Measurements from ENCODE around the gene PLD3.

PLD3 gene

DNA sequence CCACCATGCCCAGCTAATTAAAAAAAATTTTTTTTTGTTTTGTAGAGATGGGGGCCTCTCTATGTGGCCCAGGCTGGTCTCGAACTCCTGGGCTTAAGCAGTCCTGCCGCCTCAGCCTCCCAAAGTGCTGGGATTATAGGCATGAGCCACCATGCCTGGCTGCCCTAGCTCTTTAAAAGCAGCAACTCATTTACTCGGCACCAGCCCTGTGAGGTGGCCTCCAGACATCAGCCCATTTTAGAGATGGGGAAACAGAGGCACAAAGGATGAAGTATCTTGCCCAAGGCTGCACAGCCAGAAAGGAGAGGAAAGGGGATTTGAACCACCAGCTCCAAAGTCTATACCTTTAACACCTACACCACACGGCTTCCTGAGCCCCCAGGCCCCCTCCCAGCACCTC, 64.4 kb downstream of the PLD3 start:
- no peak for DNase-seq

DNA sequence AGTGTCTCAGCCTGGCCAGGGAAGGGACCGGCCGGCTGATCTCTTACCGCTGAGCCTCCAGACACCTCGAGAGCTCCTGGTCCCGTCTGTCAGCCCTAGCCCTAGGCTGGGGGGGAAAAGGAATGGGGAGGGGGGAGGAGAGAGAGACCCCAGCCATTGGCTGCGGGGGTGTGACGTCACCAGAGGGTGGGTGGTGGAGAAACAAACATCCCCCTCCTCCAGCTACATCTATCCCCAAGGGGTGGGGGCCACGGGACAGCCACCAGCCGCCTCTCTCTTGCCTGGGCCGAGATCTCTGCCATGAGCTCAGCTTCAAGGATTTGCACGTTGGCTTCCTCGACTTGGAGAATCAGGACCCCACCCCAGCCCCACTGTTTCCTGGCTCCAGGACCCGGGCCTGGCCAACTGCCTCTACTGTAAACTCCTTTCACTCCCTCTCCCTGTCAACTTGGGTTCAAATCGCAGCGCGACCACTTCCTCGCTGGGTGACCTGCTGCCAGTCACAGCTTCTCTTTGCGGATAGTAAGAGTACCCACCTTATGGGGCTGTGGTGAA, 64.9 kb downstream of the PLD3 start, which contains the start of gene PRX:
PRX (minus strand) TSS at position 88 of the 555 bp plus-strand sequence. CDS start 5,446 bp downstream, outside the sequence.
- no peak for DNase-seq

DNA sequence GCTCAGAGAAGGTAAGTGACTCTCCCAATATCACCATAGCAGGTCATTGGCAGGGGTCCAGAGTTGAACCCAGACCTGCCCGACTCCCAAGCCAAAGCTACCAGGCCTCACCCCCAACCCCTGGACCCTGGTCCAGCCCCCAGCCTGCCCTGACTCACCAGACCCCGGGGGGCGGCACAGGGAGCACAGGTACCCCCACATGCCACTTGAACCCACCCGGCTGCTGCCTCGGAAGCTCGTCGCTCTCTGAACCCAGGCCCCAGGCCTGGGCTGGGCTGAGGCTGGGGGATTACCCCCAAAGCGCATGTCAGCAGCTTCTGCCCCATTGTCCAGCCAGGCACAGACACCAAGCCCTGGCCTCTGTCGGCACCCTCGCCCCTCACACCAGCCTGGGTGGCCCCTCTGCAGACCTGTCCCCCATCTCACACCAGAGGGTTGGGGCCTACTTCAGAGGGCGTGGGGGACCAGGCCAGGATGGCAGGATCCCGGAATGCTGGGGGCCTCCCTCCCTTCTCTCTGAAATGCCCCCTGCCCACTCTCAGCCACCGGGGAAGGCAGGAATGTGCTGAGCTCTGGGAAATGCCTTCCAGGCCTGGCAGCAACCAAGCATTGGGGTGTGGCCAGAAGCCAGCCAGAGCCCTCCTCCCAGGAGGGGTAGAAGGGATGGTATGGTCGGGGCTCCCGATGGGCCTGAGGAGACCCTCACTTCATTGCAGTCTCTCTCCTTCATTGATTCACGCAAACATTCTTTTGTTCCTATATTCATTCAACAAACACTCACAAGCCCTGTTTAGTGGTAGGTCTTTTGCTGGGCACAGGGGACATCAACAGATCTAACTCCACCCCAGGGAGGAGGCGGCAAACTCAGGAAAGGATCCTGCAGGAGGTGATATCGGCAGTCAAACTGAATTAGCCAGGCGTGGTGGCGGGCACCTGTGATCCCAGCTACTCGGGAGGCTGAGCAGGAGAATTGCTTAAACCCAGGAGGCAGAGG, 66.3 kb downstream of the PLD3 start:
- DNase-seq = no peak

DNA sequence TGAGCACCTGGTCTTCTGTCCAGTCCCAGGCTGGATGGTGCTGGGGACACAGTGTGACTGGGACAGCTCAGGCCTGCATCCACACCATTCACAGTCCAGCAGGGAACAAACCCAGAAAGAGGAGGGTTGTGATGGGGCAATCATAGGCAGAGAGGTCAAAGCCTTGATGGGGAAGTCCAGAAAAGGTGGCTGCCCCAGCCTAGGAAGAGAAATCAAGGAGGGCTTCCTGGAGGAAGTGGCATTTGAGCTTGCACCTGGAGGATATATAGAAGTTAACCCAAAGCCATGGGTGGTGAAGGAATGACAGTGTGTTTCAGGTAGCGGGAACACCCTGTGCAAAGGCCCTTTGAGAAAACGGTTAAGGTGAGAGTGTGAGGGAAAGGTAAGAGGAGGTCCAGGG, 67.3 kb downstream of the PLD3 start:
- DNase-seq = no peak

DNA sequence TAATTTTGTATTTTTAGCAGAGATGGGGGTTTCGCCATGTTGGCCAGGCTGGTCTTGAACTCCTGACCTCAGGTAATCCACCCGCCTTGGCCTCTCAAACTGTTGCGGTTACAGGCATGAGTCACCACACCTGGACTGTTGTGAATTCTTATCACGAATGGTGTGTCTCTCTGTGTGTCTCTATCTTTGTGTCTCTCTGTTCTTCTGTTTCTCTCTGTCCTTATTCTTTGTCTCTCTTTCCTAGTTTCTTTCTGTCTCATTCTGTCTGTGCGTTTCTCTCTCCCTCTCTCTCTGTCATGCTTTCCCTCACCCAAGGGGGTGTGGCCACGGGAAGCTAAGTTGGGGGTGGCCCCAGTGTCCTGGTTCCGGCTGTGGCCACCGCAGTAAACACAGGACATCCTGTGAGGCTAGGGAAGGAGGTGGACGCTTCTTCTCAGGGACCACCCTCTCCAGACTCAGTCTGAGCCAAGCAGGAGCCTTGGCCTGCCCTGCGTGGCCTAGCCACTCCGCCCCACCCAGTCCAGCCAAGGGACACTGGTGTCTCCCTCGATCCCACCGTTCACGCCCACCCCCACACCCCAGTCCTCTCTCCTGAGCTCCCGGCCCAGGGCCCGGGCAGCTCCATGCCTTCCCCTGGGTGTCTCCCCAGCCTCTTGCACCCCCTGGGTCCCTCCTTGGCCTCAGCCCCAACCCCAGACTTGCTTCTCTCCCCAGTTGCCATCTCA, 68.6 kb downstream of the PLD3 start:
- DNase-seq = peak in 1 of 58 donors; percentile 5

DNA sequence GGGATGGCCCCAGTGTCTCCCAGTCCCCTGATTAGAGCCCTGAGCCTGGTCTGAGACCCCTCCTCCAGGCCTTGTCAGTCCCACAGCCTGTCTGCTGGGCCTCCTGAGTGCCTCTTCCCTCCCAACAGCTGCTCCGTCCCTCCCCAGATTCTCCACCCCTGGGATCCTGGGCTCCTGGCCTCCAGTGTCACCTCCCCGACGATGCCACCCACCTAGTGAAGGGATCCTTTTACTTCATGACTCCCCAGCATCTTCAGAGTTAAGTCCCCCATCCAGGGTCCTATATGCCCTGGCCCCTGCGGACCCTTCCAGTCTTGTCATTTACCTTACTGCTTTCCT, 69.1 kb downstream of the PLD3 start:
- DNase-seq = no peak

DNA sequence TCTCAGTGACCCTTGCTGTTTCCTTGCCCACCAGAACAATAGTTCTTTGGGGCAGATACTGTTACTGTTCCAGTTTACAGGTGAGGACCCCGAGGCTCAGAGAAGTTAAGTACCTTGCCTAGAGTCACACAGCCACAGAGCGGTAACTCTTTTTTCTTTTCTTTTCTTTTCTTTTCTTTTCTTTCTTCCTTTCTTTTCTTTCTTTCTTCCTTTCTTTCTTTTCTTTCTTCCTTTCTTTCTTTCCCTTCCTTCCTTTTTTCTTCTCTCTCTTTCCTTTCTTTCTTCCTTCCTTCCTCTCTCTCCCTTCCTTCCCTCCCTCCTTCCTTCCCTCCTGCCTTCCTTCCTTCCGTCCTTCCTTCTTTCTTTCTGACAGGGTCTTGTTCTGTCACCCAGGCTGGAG, 69.5 kb downstream of the PLD3 start:
- no peak for DNase-seq

DNA sequence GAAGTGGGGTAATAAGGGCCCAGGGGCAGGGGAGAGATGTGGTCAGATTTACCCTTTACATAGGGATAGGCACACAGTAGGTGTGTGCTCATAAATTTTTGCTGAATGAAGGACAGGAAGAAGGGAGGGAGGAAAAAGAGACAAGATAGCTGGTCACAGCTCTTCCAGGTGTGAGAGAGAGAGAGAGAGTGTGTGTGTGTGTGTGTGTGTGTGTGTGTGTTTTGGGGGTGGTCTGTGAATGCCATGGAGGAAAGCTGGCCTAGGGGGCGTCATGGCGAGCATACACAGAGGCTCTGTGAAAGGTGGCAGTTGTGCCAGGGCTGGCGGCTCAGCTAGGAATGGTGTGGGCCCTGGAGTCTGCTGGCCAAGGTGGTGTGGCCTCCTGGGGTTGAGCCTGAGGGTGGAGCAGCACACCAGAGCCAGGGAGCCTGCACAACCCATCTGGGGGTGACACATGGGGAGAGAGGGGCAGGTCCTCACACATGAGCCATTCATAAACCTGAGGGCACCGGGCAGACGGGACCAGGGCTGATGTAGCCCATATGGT, 70.6 kb downstream of the PLD3 start:
- no peak for DNase-seq

DNA sequence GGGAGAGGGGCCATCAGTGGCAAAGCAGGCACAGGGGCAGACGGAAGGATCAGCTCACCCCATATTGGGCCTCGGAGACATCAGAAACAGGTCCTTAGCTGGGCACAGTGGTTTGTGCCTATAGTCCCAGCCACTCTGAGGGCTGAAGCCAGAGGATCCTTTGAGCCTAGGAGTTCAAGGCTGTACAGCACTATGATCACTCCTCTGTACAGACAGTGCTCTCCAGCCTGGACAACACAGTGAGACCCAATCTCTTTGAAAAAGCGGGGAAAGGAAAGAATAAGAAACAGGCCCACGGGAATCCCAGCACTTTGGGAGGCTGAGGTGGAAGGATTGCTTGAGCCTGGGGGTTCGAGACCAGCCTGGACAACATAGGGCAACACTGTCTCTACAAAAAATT, 71.3 kb downstream of the PLD3 start:
- no peak for DNase-seq

DNA sequence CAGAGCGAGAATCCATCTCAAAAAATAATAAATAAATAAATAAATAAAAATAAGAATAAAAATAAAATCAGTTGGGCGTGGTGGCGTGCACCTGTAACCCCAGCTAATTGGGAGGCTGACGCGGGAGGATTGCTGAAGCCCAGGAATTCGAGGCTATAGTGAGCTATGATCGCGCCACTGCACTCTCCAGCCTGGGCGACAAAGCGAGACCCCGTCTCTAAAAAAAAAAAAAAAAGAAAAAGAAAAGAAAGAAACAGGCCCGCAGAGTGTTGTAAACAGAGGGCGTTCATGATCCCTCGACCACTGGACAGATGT, 71.9 kb downstream of the PLD3 start:
- DNase-seq = no peak

DNA sequence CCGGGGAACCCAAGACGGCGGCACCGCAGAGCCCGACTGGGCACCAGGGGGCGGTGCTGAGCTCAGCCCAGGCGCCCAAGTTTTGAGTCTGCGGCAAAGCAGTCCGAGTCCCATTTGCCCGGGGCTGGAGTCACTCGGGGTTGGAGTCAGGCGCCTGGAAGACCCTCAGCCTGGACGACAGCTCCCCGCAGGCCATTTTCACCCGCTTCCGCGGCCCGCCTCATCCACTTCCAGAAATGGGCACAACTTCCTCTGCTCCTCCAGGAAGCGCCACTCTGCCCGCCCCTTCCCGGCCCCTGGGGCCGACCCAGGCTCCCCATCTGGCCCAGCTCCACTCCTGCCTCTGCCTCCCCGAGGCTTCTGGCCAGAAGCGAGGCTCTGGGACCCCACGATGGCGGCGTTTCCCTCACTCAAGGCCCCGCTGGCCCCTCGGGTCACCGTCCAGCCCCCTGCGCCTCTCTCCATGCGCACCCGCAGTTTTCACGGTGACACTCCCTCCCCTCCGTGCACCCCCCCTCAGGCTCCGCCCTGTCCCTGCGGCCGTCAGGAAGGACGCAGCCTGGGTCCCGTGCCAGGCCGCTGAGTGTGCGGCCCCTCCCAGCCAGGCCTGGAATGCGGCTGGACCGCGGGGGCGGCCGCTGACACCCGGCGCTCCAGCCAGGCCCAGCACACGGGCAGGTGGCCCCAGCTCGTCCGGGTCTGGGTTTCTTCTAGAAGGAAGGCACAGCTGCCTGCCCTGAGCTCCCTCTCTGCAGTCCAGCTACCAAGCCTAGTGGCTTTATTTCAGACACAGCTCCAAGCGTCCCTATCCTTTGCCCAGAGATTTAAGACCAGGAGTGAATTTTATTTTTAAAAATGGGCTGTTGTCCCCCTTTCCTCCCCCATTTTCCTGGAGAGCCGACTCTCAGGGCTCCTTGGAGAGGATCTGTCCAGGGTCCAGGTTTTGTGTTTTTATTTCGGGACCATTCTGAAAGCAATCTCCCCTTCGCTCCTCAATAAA, 72.6 kb downstream of the PLD3 start:
- peak; percentile 19 to 97 (median 84) for DNase-seq

DNA sequence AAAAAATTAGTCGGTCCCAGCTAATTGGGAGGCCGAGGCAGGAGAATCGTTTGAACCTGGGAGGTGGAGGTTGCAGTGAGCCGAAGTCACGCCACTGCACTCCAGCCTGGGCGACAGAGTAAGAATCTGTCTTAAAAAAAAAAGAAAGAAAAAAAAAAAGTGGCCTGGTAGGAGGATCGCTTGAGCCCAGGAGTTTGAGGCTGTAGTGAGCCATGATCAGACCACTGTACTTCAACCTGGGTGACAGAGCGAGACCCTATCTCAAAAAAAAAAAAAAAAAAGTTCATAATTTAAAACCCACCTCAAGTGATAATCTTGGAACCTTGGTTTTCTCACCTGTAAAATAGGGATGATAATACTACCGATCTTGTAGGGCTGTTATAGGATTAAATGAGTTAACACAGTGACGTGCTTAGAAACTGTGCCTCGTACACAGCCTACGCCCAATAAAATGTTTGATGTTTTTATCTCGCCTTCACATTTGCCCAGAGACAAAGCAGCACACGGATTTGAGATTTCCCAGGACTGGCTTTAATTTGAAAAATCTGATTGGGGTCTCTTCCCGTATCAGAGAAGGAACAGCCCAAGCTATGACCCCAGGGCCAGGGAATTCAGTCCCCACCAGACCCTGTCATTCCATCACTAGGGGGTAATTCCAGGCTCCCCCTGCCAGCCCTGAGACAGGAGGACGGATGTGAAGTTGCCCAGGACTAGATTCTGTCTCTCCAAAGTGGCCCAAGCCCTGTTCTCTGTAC, 73.7 kb downstream of the PLD3 start:
- no peak for DNase-seq

DNA sequence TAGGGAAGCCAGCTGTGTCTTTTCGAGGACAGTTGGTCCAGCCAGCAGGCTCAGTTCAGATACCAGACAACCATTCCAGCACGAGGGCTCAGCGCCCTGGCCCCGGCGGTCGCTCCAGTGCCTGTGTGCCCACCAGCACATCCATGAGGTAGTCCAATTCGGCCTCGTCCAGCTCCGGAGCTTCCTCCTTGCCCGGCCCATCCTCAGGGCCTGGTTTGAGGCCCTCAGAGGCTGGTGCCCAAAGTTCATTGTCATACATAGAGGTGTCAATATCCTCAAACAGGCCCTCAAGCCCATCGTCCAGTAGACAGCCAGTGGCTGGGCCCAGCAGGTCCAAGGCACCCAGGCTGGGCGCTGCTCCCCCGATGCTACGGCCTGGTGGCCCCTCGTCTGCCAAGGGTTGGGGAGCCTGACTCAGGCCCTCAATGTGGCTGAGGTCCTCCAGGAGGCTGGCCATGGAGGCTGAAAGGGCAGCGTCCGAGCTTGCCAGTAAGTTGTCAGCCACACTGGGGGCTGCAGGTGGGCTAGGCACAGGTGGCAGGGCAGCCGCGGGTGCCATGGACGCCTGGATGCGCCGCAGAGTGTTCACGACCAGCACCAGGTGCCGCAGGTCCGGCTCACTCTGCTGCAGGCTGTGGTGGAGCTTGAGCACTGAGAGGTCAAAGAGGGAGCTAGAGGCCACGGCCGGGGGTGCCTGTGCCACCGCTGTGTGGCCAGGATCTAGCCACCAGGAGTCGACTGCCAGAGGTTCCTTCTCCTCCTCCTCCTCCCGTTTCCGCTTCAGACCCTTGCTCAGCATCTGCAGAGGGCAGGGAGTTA, 74.5 kb downstream of the PLD3 start:
- DNase-seq = no peak

DNA sequence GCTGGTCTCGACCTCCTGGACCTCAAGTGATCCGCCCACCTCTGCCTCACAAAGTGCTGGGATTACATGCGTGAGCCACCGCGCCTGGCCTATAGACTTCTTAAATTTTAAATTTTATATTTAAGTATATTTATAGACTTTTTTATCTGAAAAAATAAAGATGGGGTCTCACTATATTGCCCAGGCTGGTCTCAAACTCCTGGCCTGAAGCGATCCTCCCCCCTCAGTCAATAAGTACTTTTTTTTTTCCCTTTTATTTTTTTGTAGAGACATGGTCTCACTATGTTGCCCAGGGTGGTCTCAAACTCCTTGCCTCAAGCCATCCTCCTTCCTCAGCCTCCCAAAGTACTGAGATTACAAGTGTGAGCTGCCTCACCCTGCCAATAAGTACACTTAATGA, 75.4 kb downstream of the PLD3 start:
- no peak for DNase-seq

DNA sequence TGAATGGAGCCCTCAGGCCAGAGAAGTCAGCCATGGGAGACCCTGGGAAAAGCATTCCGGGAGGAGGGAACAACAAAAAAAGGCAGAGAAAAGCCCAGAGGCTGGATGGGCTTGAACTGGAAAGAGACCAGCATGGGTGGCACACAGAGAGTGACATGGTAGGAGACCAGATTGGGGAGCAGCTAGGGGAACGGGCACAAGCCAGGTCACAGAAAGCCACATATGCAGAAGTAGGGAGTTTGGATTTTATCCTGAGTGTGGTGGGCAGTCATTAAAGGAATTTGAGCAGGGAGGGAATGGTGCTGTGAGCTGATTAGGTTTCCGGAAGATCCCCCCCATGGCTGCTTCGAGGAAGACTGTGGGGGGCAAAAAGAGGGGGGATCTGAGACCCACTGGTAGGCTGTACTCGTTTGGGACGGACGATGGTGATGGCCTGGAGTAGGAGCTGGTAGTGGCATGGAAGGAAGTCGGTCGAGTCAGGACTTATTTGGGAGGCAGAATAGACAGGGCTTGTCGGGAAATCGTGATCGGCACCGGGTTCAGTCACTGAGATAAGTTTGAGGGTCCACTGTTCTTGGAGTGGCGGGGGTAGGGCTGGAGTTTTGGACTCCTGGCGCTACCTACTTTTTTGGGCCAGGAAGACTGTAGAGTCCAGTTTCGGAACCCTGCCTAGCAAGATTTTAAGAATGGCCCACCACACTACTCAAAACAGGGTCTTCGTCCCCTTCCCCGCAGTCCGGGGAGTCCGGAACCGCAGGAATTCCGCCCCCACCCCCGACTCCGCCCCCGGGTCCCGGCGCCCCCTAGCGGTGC, 76.3 kb downstream of the PLD3 start:
- DNase-seq = peak in 9 of 58 donors; percentile 27 to 76 (median 48)

DNA sequence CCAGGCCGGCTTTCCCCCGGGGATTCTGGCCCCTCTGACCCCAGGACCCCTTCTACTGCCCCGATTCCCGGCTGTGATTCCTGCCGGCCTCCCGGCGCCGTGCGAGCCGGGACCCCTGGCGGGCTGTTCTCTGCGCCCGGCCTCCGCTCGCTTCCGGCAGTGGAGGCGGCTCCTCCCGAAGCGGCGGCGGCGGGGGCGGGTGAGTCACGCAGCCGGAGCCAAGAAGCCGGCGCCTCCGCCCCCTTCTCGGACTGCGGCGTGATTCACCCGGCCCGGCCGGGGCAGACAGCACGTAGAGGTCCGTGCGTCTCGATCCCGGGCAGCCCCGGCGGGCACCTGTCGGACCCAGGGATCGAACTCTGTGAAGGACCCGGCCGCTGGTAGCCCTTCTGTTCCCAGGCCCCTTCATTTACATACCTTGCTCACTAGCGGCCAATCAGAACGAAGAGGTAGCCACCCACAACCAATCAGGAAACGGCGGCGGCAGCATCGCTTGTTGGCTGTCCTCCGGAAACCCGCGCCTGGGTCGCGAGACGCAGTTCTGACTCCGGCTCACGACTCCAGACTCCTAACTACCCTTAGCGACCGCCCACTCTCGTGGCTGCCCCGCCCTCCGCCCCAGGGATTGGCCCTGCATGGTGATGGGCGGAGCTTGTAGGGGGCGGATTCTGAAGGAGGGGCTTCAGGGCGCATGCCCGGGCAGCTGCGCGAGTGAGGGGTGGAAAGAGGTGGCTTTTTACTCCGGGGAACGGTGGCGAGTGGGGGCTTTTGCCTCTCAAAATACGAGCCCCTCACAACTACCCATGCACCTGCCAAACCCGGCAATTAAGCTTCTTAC, 77.2 kb downstream of the PLD3 start, which contains the start of gene SERTAD1:
SERTAD1 (minus strand) TSS at position 543 of the 838 bp plus-strand sequence. CDS start 2,446 bp downstream, outside the sequence.
- peak; percentile 96 to 100 (median 100) for DNase-seq

Measured in anterior cingulate cortex (tissue), 58 donors.